Measurements from ENCODE around the gene CLIP2.

Gene CLIP2

DNA sequence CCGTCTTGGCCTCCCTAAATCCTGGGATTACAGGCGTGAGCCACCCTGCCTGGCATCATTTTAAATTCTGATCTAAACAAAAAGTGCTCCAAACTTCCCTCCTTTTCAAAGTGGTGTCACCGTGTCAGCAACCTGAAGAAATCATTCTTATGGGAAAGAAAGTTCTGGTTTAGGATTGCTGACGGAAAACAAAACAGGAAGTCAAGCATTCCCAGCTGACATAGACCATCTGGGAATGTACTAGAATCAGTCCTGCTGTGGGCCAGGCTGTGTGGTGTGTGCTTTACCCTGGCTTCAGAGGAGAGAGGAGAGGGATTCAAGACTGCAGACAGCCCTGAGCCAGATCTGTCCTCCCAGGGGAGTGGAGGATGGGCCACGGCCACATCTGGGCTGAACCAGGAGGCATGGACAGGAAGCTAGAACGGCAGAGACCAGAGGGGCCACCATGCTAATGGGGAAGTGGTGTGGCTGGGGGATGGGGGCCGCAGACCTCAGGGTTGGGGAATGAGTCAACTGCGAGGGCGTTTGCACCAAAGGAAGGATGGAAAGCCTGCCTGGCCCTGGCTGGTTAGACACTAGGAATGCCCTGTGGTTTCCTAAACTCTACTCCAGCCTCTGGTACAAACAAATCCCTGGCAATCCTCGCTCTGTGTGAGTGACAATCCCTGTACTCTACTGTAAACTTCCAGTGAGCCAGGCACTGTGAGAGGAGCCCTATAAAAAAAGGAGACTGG is 16.7 kb upstream of the CLIP2 start:
- no peak for FAIRE-seq

DNA sequence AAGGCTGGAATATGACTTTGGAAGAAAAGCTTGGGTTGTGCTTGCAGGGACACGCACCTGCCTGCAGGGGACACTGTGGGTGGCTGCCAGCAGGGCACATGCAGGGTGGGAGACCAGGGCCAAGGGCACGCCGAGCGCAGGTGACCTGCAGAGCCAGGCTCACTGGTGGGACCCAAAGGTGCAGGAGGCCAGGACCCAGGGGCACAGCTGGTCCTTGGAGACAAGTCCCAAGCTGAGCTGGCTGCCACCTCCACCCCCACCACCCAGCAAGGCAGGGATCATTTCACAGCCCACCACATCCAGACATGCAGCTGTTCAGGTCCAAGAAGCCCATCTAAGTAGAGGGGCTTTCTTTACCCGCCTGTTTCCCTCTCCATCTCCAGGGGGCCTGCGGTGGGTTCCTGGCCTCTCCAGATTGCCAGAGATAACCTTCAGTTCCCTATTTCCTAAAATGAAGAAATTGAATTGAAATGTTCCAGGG is 13.8 kb upstream of the CLIP2 start:
- FAIRE-seq: no peak

DNA sequence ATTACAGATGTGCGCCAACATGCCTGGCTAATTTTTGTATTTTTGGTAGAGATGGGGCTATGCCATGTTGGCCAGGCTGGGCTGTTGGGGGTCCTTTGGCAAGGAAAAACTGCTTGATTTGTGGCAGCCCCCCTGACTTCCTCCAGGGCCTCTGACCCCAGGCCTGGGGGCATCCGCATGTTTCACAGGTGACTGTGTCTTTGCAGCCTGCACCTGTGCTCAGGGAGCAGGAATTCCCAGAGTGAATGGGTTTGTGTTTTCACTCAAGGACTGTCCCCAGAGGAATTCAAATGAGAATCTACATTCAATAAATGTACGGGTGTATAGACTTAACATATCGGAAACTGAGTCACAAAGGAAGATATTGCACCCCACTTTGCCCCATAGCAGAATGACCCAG is 11.6 kb upstream of the CLIP2 start:
- FAIRE-seq: no peak

DNA sequence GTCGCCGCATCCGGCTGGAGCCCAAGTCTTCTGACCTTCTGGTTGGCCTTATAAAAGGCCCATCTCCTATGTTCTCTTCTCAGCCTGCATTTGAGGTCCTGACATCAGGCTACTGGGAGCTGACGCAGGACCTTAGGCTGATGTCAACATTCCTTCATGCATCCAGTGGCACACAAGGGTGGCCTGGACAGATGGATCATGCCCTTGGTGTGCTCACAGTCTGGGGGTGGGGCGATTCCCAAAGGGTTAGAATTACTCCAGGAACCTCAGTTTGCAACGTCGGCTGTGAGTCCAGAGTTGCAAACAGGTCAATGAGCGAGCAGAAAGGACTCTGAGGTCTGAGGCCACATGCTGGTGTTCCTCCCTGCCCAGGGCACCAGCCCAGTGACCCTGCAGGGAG is 8.2 kb upstream of the CLIP2 start:
- no peak for FAIRE-seq

DNA sequence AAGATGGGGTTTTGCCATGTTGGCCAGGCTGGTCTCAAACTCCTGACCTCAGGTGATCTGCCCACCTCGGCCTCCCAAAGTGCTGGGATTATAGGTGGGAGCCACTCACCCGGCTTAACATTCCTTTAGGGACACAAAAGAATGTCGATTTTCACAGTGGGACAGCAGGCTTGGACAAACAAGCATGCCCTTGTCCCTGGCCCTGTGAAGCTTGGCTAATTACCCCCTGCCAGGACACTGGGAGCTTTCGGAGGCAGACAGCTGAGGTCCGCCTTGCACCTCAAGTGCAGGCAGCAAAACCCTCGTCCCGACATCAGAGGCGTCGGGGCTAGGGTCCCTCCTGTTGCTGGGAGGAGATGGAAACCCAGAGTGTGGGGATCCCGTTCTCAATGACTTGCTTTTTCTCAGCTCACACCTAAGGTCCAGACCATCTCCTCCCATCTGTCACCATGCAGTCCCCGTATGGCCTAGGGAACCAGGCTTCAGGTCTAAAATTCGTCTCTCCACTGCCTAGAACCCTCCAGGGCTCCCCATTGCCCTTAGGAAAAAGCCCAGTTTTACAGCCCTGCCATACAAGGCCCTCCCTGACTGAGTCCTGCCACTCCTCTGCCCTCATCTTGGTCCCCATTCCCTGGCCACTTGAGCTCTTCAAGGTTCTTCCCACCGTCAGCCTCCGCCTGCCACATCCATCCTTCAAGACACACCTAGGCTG is 6.3 kb upstream of the CLIP2 start:
- no peak for FAIRE-seq

DNA sequence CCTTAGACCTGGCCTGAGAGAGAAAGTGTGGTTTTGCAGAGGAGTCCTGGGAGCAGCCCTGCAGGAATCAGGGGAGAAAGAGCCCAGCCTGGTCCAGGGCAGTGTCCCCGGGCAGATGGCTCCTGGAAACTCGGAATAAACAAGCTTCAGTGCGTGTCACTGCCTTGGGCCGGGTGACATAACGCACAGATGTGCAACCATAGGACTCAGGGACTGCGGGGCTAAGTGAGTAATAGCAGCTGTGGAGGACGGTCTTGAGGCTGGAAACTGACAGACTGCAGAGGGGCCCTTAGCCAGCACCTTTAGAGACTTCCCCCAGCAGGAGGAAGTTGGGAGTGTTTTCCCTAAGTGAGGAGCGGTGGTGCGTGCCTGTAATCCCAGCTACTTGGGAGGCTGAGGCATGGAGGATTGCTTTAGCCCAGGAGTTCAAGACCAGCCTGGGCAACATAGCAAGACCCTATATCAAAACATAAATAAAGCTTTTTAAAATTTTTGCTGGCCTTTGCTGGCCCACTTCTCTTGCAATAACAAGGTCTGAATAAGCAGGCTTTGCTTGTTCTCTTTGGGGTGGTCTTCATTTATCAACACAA is 5.3 kb upstream of the CLIP2 start:
- no peak for FAIRE-seq

DNA sequence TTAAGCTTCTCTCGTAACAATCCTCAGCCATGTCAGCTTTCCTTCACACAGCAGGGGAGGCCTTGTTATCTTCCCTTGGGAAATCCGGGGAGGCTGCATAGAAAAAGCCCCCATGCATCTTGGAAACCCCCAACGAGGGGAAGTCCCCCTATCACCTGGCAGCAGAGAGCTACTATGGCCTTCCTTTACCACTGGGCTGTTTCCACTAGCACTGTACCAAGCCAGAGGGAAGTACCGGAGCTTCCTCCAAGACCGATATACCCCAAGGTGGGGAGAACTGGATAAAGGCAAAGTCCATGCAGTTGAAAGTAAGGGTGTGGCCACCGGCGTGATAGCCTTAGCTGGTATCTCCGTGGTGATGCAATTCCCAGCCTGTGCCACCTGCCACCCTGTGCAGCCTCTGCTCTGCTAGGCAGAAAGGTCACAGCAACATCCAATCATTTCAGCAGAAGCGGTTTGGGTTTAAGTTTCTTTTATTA is 4.4 kb upstream of the CLIP2 start:
- no peak for FAIRE-seq

DNA sequence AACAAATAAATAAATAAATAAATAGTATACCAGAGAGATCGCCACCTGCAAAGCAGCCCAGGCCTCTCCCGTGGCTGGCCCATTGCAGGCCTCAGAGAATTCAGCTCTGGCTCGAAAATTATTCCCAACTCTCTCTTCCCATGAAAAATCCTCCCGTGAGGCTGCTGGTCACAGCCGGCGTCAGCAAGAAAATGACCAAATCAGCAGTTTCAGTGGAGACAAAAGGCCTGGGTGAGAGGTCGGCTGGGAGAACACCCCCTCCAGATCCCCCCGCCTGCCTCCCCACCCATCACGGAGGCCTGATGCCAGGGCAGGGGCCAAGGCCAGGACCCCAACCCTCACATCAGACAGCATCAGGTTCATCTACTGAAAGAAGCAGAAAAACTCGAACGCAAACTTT is 3.1 kb upstream of the CLIP2 start:
- no peak for FAIRE-seq

DNA sequence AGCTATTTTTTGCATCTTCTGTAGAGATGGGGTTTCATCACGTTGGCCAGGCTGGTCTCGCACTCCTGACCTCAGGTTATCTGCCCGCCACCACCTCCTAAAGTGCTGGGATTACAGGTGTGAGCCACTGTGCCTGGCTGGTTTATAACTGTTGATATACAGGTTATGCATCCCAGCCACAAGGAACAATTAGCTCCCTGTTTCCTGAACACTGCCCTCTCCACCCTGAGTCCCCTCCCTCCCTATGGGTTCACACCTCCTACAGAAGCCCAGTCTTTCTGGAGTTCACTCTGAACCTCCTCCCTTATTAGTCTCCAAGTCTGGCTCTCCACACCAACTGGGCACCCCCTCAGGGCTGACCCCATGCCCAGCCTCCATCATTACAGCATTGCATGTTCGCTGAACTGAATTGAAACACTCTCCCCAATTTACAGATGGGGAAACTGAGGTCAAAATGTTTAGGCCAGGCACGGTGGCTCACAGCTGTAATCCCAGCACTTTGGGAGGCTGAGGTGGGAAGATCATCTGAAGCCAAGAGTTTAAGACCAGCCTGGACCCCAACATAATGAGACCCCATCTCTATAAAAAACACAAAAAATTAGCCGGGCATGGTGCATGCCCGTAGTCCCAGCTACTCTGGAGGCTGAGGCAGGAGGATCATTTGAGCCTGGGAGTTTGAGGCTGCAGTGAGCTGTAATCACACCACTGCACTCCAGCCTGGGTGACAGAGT is 1.7 kb upstream of the CLIP2 start:
- no peak for FAIRE-seq

DNA sequence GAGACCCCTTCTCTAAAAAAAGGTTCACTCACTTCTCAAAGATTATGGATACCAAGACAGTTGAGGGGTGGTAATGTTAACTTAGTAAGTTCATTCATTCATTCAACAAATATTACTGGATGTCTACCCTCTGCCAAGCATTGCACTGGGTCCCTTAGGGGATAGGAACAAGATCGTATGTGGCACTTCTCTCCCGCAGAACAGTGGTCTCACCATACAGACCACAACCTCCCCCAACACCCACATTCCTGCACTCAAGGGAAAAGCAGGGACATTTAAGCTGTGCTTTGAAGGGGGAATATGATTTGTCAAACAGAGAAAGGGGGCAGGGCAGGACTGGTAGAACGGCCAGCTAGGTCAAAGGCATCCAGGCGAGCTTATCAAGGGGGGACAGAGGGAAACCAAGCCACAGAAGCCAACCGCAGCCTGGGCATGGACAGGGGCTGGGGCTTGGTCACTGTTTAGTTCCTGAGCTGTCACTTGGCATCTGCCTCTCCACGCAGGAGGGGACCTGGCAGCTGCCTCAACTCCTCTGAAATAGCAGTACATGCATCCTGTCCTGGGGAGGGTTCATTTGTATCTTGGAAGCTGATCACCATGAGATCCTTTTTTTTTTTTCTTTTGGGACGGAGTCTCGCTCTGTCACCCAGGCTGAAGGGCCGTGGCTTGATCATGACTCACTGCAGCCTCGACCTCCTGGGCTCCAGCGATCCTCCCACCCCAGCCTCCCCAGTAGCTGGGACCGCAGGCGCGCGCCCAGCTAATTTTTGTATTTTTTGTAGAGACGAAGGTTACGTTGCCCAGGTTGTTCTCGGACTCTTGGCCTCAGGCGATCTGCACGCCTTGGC is 949 bp upstream of the CLIP2 start:
- FAIRE-seq: no peak

DNA sequence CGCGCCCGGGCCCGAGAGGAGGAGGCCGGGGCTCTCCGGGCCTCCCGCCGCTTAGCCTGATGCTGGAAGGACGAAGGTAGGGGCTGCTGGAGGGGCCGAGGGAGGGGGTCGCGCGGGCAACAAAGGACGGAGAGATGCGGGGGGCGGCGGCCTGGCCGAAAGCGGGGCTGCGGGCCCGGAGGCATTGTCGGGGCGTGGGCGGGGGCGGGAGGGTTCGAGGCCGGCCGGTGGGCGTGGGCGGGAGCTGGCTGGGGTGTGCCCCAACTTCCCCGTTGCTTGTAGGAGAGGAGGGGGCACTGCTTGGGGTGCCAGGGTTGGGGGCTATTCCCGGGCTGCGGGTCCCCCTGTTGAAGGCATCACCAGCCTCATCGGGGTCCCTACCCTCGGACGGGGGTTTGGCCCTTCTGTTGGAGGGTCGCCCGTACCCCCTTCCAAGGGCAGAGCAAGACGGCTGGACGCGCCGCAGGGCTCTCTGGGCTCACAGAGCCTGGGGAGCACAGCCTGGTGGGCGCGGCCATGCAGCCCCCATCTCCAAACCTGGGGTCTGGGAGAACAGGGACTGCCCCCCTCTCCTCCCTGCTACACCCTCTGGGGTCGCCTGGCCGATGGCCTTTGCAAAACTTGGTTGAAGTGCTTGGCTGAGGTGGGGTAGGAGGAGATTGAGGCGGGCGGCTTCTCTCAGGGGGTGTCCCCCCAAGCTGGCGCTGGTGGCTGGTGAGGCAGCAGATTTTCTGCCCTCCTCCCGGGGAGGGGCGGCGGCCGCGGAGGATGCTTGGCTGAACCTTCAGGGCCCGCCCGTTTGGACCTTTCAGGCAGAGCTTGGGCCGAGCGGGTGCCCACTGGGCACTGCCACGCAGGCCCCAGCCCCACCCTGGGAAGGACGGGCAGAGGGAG is 699 bp downstream of the CLIP2 start:
- FAIRE-seq: no peak

DNA sequence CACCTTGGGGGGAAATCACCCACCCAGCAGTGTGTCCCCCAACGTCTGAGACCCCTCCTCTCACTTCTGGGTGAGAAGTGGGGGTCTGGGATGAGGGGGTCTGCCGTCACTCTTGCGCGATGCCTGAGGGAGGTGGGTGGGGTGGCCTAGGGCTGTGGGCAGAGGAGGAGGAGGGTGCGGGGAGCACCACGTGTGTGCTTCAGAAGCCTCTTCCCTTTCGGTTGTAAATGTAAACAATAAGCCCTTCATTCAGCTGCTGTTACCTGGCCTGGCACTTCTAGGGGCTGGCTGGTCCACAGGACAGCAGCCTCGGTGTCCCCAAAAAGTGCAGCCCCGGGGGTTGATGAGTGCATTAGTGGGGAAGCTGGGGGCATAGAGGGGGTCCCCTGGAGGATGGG is 1.3 kb downstream of the CLIP2 start:
- no peak for FAIRE-seq

DNA sequence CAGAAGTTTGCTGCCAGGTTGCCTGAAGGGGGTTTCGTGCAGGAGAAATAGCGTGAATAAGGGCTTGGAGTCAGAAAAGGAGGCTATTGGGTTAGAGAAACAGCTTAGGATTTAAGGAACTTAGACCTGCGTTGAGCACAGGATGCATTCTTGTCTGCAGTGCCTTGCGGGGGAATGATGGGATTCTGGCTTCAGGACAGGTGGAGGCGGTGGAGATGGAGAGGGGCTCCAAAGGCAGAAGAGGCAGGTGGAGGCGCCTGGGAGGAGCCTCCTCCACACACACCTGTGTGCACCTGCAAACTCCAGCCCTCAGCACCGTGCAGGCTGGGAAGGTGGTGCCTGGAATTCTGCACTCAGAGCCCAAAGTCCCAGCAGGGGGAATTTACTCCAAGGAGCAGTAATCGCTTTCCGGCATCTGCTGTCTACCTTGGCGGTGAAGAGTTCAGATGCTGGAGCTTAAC is 1.8 kb downstream of the CLIP2 start:
- FAIRE-seq: no peak

DNA sequence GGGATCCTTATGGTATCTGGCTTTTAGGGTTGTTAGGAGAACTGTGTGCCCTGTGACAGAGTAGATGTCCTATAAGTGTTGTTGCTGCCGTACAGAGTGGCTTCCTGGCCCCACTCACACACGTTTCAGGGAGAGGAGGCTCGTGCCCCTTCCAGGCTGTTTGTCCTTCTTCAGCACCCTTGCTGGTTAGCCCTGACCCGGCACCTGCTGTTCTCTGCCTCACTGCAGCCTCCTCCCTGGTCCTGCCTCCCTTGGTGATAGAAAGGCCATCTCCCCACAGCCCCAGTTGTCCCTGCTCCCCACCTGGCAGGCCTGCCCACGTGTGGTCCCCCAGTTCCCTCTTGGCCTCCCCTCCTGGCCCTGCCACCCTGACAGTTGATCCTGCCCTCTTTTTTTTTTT is 2.3 kb downstream of the CLIP2 start:
- FAIRE-seq: no peak

DNA sequence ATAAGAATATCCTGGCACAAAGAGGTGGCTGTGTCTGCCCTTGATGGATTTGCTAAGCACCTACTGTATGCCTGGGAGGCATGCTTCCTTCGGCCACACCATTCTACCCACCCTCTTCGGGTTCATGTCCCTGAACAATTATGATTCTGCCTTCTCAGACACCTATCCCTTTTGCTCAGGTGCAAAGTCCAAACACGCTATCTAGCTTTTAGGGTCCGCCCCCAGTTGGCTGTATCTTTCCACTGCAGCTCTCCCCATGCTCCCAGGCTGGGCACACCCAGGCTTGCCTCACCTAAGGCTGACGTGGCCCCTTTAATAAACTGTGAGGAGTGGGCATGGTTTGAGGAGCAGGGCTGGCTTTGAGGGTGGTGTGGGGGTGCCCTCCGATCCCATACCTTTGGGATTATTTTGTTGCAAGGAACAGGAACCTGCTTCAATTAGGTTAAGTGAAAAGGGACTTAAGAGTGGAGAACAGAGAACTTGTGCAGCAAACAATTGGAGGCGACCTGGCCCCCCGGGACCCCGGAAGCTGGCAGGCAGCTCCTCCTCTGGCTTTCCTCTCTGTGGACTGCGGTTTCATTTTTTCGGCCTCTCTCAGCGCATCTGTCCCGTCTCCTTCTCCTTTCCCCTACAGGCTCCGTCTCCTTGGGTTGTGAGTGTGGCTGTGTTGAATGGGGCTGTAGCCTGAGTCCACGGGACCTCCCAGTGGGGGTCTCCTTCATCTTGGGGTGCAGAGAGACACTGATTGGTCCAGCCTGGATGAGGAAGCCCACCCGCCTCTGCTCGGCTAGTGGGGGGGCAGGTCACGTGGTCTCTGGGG is 3.8 kb downstream of the CLIP2 start:
- no peak for FAIRE-seq

DNA sequence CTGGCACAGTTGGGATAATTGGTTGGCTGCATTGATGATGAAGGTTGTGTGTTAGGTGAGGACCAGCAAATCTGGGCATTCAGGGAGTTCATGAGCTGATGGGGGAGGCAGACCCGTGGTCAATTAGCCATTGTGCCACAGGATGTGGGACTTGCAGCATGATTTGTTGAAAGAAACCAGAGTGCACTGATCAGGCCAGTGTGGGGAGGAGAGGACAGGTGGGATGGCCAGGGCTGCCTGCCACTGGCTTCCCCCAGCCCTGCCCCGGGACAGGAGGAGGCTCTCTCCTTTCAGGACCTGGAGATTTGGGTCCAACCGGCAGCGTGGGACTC is 4.3 kb downstream of the CLIP2 start:
- FAIRE-seq: no peak

DNA sequence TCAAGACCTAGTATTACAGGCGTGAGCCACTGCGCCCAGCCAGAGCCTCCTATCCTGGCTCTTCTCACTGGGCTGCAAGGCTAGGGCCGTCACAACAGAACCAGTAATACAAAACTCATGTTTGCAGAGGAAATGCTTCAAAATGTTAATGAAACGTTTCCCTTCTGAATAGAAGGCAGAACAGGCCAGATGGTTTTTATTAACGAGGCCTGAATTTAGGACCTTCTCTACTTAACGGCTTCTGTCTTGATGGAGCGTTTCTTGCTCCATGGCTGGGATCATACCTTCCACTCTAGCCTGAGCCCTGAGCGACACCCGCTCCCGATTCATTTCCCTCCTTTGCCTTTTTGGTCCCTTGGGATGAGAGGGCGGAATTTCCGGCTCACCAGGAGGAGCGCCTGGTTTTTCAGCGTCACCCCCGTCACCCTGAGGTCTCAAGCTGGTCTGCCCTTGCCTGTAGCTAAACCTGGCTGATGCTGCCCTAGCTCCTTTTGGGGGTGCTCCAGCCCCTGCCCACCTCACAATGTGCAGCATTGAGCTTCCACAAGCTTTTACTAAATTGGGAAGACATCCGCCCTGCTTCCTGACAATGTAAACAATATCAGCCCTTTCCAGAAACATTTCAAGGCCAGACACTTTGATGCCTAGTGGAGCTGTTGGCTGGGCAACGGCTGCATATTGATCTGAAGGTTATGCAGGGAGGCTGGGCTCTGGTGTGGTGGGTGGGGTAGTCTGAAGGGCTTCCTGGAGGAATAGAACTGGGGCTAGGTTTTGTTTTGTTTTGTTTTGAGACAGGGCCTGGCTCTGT is 5.2 kb downstream of the CLIP2 start:
- FAIRE-seq: peak; percentile 65

DNA sequence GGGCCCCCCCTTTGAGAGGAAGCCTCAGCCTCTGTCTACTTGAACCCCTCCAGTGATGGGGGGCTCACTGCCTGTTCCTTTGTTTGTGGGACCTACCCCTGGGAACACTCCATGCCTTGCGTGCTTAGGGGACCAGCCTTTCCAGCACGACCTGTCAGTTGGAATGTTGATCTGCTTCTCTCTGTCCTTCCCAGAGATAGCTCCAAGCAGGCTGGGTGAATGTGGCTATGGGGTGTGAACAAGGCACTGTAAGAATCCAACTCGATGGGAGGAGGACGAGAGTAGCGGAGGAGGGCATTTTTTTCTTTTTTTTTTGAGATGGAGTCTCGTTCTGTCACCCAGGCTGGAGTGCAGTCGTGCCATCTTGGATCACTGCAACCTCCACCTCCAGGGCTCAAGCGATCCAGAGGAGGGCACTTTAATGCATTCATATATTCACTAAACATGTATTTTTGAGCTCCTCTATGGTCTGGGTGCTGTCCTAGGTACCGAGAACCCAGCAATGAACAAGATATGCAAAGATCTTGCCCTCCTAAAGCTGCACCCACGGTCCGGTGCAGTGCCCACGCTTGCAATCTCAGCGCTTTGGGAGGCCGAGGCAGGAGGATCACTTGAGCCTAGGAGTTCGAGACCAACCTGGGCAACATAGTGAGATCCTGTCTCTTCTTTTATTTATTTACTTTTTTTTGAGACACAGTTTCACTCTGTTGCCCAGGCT is 8.5 kb downstream of the CLIP2 start:
- no peak for FAIRE-seq

DNA sequence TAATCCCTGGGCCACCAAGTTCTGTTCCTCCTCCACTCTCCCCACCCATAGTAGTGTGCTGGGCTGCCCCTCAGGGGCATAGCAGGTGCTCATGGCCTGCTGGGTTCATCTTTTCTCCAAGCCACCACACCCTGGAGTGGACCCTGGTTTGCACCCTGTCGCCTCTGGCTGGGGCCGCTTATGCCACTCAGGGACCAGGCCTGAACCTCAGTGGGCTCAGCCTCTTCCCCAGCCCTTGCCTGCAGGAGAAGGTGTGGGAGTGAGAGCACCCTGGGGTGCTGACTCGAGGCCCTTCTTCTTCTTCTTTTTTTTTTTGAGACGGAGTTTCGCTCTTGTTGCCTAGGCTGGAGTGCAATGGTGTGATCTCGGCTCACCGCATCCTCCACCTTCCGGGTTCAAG is 10.2 kb downstream of the CLIP2 start:
- FAIRE-seq: no peak
